Measurements from ENCODE around the gene PLPP7.

Gene PLPP7

DNA sequence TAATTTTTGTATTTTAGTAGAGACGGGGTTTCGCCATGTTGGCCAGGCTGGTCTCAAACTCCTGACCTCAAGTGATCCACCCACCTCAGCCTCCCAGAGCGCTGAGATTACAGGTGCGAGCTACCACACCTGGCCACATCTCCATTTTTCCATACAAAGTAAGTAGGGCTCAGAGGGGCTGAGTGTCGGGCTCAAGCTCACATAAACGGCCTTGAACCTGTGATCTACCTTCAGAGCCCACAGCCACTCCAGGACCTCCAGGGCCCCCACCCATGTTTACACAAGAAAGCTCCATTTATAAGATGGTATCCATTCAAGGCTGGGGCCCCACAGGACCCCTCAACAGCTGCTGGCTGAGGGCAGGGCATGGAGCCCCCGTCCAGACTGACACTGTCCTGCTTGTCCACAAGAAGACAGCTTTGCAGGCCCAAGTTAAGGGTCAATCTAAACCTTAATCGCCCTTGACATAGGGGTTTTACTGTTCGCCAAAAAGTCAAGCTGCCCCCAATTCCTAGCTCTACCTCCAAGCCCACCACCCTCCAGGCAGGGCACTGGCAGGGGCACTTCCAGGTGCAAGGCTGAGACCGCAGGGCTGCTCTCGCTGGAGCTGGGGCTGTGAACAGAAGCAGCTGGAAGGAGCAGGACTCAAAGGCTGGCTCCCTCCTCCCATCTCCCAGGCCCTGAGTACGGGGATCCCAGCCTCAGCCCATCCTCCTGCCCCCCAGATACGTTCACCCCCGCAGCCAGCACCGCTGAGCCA, 32.1 kb upstream of the PLPP7 start:
- no peaks in the 10 kb centered on the region for H3K79me1 ChIP-seq (replicated peaks; ENCODE audit: low read length, poor library complexity, severe bottlenecking)
- H2BK15ac ChIP-seq (ENCODE audit: low read depth, poor library complexity, severe bottlenecking): peak overlapping the region; percentile 66
- H3K4ac ChIP-seq (ENCODE audit: low read depth in 1 of 2, low read length in 2 of 2): peak overlapping the region in 1 of 2 experiments; percentile 73
- H3K18ac ChIP-seq (ENCODE audit: low read depth in 1 of 2, low read length in 2 of 2): peak overlapping the region; percentile 37 to 45
- no peaks in the 10 kb centered on the region for H3K27me3 ChIP-seq (ENCODE audit: control insufficient read depth in 1 of 2, insufficient read depth in 1 of 2, low read length in 2 of 2)
- peak overlapping the region; percentile 78 for H4K91ac ChIP-seq (ENCODE audit: low read length)
- H3K4me2 ChIP-seq (ENCODE audit: low read length, poor library complexity, severe bottlenecking): no peak overlapping the region
- no peak overlapping the region for H3K27ac ChIP-seq (ENCODE audit: low read length, poor library complexity, severe bottlenecking)
- peak overlapping the region; percentile 4 to 87 for H2BK12ac ChIP-seq (ENCODE audit: low read length in 2 of 2)
- no peaks in the 10 kb centered on the region for H3K9me3 ChIP-seq (ENCODE audit: control insufficient read depth, low read length)
- no peak overlapping the region for H3K4me3 ChIP-seq (ENCODE audit: insufficient read depth in 1 of 2, low read depth in 1 of 2, low read length in 2 of 2)
- H2AFZ ChIP-seq (ENCODE audit: low read depth, low read length): no peak overlapping the region
- no peak overlapping the region for H2AK5ac ChIP-seq (ENCODE audit: low read length, severe bottlenecking)
- H3K9ac ChIP-seq (ENCODE audit: low read length): no peak overlapping the region
- 94% methylated on average over 15 of the region's 15 CpGs for WGBS
- DNase-seq: no peak
- no peak overlapping the region for H2BK120ac ChIP-seq (ENCODE audit: low read depth, low read length)
- H4K8ac ChIP-seq (ENCODE audit: low read length): peak overlapping the region; percentile 21
- H3K4me1 ChIP-seq (ENCODE audit: control insufficient read depth, insufficient read depth, low read depth, low read length): peaks cover 11% of the 10 kb centered on the region
- H3K23ac ChIP-seq (ENCODE audit: low read length in 2 of 2): no peak overlapping the region
- no peak overlapping the region for H2BK5ac ChIP-seq (ENCODE audit: low read depth, low read length, poor library complexity, severe bottlenecking)
- H3K14ac ChIP-seq (ENCODE audit: low read length in 2 of 2): no peak overlapping the region
- H3K36me3 ChIP-seq (ENCODE audit: control insufficient read depth in 1 of 2, insufficient read depth in 2 of 2, low read depth in 1 of 2, low read length in 2 of 2): no peaks in the 10 kb centered on the region

DNA sequence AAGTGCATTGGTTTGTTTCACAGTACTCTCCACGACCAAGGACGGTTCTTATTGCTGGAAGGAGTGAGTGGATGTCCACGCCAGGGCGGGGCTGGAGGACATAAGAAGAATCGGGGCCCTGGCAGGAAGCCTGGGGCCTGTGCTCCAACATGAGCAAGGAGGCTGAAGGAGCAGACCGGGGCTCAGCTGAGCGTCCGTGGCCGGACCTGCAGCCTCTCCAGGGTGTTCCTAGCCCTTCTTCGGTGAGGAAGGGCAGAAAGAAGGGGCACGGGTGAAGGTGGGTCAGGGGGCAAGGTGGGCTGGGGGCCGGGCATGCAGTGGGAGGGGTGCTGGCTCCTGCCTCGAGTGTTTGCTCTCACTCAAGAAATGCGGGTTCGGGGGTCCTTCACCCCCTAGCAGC, 31.3 kb upstream of the PLPP7 start:
- Histone ChIP-seq H2AK5ac (ENCODE audit: low read length, severe bottlenecking) (no peak overlapping the region), H2BK12ac (ENCODE audit: low read length in 2 of 2) (peak overlapping the region; percentile 49 to 57), H2BK5ac (ENCODE audit: low read depth, low read length, poor library complexity, severe bottlenecking) (no peak overlapping the region), H3K4me3 (ENCODE audit: insufficient read depth in 1 of 2, low read depth in 1 of 2, low read length in 2 of 2) (no peak overlapping the region), H2AFZ (ENCODE audit: low read depth, low read length) (no peak overlapping the region), H3K23ac (ENCODE audit: low read length in 2 of 2) (peak overlapping the region in 1 of 2 experiments; percentile 50), H3K4me1 (ENCODE audit: control insufficient read depth, insufficient read depth, low read depth, low read length) (peaks cover 11% of the 10 kb centered on the region), H3K18ac (ENCODE audit: low read depth in 1 of 2, low read length in 2 of 2) (peak overlapping the region in 1 of 2 experiments; percentile 53), H3K14ac (ENCODE audit: low read length in 2 of 2) (peak overlapping the region in 1 of 2 experiments; percentile 51), H3K9ac (ENCODE audit: low read length) (no peak overlapping the region), H4K91ac (ENCODE audit: low read length) (peak overlapping the region; percentile 35), H3K4me2 (ENCODE audit: low read length, poor library complexity, severe bottlenecking) (no peak overlapping the region), H3K27me3 (ENCODE audit: control insufficient read depth in 1 of 2, insufficient read depth in 1 of 2, low read length in 2 of 2) (no peaks in the 10 kb centered on the region), H3K79me1 (replicated peaks; ENCODE audit: low read length, poor library complexity, severe bottlenecking) (no peaks in the 10 kb centered on the region), H4K8ac (ENCODE audit: low read length) (no peak overlapping the region), H2BK15ac (ENCODE audit: low read depth, poor library complexity, severe bottlenecking) (no peak overlapping the region), H3K4ac (ENCODE audit: low read depth in 1 of 2, low read length in 2 of 2) (no peak overlapping the region), H2BK120ac (ENCODE audit: low read depth, low read length) (no peak overlapping the region), H3K36me3 (ENCODE audit: control insufficient read depth in 1 of 2, insufficient read depth in 2 of 2, low read depth in 1 of 2, low read length in 2 of 2) (no peaks in the 10 kb centered on the region), H3K9me3 (ENCODE audit: control insufficient read depth, low read length) (no peaks in the 10 kb centered on the region), H3K27ac (ENCODE audit: low read length, poor library complexity, severe bottlenecking) (no peak overlapping the region)
- WGBS: 91% methylated on average over 14 of the region's 15 CpGs
- DNase-seq: no peak

DNA sequence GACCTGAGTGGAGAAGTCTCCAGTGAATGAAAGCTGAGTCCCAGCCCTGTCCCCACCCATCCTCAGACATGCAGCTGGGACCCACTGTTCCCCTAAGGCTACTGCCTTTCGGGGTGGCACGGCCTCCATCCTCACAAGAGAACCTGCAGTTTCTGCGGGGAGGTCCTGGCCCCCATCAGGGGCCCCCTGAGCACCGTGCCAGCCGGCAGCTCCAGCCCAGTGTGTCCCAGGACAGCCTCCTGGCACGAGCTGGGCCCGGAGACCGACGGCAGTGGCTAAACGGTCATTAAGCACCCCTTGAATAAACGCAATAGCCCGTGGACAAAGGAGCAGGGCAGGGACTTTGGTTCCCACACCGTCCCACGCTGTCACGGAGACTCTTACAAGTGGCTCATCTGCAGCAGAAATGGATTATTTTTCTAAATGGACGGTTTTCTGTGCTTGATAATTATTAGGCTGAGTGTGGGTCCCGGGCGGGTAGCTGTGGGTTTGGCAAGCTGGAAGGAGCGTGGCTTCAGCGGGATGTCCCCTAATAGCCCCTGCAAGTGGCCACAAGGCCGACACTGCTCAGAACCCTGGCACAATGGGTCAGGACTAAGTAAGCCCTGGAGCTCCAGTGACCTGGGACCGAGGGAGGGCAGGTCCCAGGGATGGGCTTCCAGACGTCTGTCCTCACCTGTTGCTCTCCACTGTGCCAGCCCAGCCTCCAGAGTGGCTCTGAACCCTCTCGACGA, 30.7 kb upstream of the PLPP7 start:
- no peak overlapping the region for H2AFZ ChIP-seq (ENCODE audit: low read depth, low read length)
- peak overlapping the region; percentile 36 for H2BK15ac ChIP-seq (ENCODE audit: low read depth, poor library complexity, severe bottlenecking)
- H3K4me3 ChIP-seq (ENCODE audit: insufficient read depth in 1 of 2, low read depth in 1 of 2, low read length in 2 of 2): no peak overlapping the region
- H4K91ac ChIP-seq (ENCODE audit: low read length): peak overlapping the region; percentile 53
- H3K9ac ChIP-seq (ENCODE audit: low read length): no peak overlapping the region
- no peak for DNase-seq
- H2BK120ac ChIP-seq (ENCODE audit: low read depth, low read length): no peak overlapping the region
- peaks cover 11% of the 10 kb centered on the region for H3K4me1 ChIP-seq (ENCODE audit: control insufficient read depth, insufficient read depth, low read depth, low read length)
- H3K23ac ChIP-seq (ENCODE audit: low read length in 2 of 2): no peak overlapping the region
- H2AK5ac ChIP-seq (ENCODE audit: low read length, severe bottlenecking): no peak overlapping the region
- no peaks in the 10 kb centered on the region for H3K9me3 ChIP-seq (ENCODE audit: control insufficient read depth, low read length)
- H4K8ac ChIP-seq (ENCODE audit: low read length): no peak overlapping the region
- H3K27me3 ChIP-seq (ENCODE audit: control insufficient read depth in 1 of 2, insufficient read depth in 1 of 2, low read length in 2 of 2): no peaks in the 10 kb centered on the region
- H3K36me3 ChIP-seq (ENCODE audit: control insufficient read depth in 1 of 2, insufficient read depth in 2 of 2, low read depth in 1 of 2, low read length in 2 of 2): no peaks in the 10 kb centered on the region
- no peak overlapping the region for H3K18ac ChIP-seq (ENCODE audit: low read depth in 1 of 2, low read length in 2 of 2)
- no peak overlapping the region for H2BK12ac ChIP-seq (ENCODE audit: low read length in 2 of 2)
- WGBS: 89% methylated on average over 25 of the region's 25 CpGs
- no peak overlapping the region for H3K27ac ChIP-seq (ENCODE audit: low read length, poor library complexity, severe bottlenecking)
- no peak overlapping the region for H3K4me2 ChIP-seq (ENCODE audit: low read length, poor library complexity, severe bottlenecking)
- H3K4ac ChIP-seq (ENCODE audit: low read depth in 1 of 2, low read length in 2 of 2): no peak overlapping the region
- no peaks in the 10 kb centered on the region for H3K79me1 ChIP-seq (replicated peaks; ENCODE audit: low read length, poor library complexity, severe bottlenecking)
- H3K14ac ChIP-seq (ENCODE audit: low read length in 2 of 2): no peak overlapping the region
- no peak overlapping the region for H2BK5ac ChIP-seq (ENCODE audit: low read depth, low read length, poor library complexity, severe bottlenecking)

DNA sequence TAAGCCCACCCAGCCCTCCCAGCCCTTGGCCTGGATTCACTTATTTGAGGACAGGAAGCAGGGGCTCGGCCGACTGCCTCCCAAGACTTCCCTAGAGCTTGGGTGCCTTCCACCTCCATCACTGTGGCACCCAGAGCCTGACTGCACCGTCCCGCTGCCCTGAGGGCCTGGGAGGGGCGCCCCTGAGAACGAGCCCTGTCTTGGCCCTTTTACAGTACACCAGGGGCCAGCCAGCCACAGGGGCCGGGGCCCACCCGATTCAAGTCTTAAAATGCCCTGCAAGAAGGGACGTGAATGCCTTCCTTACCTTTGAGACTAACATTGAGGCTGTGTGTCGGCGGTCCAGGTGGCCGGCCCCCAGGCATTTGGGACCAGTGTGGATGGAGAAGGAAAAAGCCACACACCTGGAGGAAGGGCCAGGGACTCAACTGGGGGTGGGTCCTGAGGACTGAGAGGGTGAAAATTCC, 30.1 kb upstream of the PLPP7 start:
- Histone ChIP-seq H3K14ac (ENCODE audit: low read length in 2 of 2) (no peak overlapping the region), H3K18ac (ENCODE audit: low read depth in 1 of 2, low read length in 2 of 2) (peak overlapping the region in 1 of 2 experiments; percentile 34), H2BK15ac (ENCODE audit: low read depth, poor library complexity, severe bottlenecking) (no peak overlapping the region), H3K36me3 (ENCODE audit: control insufficient read depth in 1 of 2, insufficient read depth in 2 of 2, low read depth in 1 of 2, low read length in 2 of 2) (no peaks in the 10 kb centered on the region), H2AK5ac (ENCODE audit: low read length, severe bottlenecking) (no peak overlapping the region), H4K8ac (ENCODE audit: low read length) (no peak overlapping the region), H2BK12ac (ENCODE audit: low read length in 2 of 2) (peak overlapping the region in 1 of 2 experiments; percentile 54), H3K27ac (ENCODE audit: low read length, poor library complexity, severe bottlenecking) (no peak overlapping the region), H3K9me3 (ENCODE audit: control insufficient read depth, low read length) (no peaks in the 10 kb centered on the region), H3K9ac (ENCODE audit: low read length) (no peak overlapping the region), H3K4me1 (ENCODE audit: control insufficient read depth, insufficient read depth, low read depth, low read length) (peaks cover 9% of the 10 kb centered on the region), H3K4me2 (ENCODE audit: low read length, poor library complexity, severe bottlenecking) (no peak overlapping the region), H3K4ac (ENCODE audit: low read depth in 1 of 2, low read length in 2 of 2) (no peak overlapping the region), H4K91ac (ENCODE audit: low read length) (no peak overlapping the region), H3K27me3 (ENCODE audit: control insufficient read depth in 1 of 2, insufficient read depth in 1 of 2, low read length in 2 of 2) (no peaks in the 10 kb centered on the region), H2BK120ac (ENCODE audit: low read depth, low read length) (no peak overlapping the region), H3K23ac (ENCODE audit: low read length in 2 of 2) (no peak overlapping the region), H2AFZ (ENCODE audit: low read depth, low read length) (no peak overlapping the region), H3K79me1 (replicated peaks; ENCODE audit: low read length, poor library complexity, severe bottlenecking) (no peaks in the 10 kb centered on the region), H2BK5ac (ENCODE audit: low read depth, low read length, poor library complexity, severe bottlenecking) (no peak overlapping the region), H3K4me3 (ENCODE audit: insufficient read depth in 1 of 2, low read depth in 1 of 2, low read length in 2 of 2) (no peak overlapping the region)
- 95% methylated on average over 12 of the region's 12 CpGs for WGBS
- DNase-seq: no peak

Measured in mesenchymal stem cell (in vitro differentiated cells and primary cell).